Endothelial cell of coronary artery (primary cell): ENCODE measurements around the gene SLC41A1. TPM values are rescaled to one million over a fixed set of nuclear protein-coding genes. Genes with fewer than 3 reads are reported as not detected.

ENCODE experiments used
- total RNA-seq: library from RNA; depleted of rRNA; stranded (reverse); fragments of >200 nt; gene quantifications from 2 replicates; pipeline ENCODE4 v1.2.3, GENCODE V29; 2014

The SLC41A1 gene
- 7.1 and 15.3 TPM in 2 replicates for total RNA-seq

GRCh38 chr1:205812878-205813754 lies at the start of gene SLC41A1:
SLC41A1 (minus strand) TSS chr1:205813198; CDS start chr1:205810441, 2,757 bp downstream.

DNA sequence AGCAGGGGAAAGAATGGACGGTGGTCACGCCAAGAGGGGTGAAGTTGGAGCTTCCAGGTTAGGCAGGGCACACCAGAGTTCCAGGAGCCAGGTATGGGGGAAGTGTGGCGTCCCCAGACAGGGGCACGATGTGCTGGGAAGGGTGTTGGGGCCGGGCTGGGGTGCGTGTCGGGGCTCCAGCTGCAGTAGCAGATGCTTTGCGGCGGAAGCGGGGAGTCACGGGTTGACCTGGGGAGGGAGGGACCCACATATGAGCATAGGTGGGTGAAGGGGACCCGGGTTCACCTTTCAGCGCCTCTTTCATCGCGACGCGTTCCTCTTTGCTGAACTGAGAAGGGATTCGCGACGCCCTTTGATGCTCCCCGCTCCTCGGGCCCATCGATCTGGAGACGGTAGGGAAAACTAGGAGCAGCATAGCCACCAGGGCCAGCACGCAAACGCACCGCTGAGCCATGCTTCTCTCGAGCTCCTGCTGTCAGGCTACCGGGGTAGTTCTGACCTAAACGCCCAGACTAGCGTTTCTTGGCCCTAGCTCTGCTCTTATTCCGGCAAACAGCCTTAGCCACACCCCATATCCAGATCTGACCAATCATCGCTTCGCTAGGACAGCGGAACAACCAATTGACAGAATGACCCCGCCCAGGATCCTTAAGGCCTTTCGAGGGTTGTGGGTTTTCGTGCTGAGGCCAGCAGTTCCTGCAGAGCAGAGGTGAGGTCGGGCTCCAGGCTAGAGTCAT lies 36.8 kb upstream of the SLC41A1 start, which contains the start of gene PM20D1:
Gene PM20D1 (minus strand): TSS at position 514 of the 737 bp plus-strand sequence. CDS start 60 bp downstream, at position 454.

DNA sequence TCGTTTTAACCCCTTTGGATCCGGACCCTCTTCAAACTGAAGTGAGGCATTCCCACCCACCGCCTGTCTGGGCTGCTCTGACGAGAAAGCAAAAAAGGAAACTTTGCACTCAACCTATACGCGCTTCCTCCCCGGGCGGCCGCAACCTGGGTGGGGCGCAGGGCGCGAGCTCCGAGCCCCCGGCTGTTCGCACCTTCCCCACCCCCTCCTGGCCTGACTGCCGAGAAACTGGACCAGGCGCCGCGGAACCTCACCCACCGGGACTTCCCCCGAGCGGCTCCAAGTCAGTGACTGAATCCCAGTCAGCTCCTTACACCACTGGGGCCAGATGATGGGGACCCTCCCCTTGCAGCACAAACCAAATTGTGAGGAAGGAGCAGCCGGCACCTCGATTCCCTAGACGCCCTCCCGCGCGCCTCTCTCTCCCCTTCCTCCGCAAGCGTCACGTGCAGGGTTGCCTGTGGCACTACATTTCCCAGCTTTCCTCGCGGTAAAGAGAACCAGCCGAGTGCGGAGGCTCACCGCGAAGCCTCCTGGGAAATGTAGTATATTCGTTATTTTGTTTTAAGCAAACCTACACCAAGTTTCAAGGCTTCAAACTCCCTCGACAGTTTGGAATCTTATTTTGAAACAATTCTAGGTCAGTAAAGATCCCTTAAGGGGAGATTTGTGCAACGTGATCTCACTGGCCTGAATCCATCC lies 37.8 kb downstream of the SLC41A1 start, which contains the start of gene RAB29:
Gene RAB29 (minus strand): TSS at position 468 of the 702 bp plus-strand sequence. CDS start 526 bp downstream, outside the sequence.

GRCh38 chr1:205750138-205751035 lies 62.6 kb downstream of the SLC41A1 start, which contains the start of gene NUCKS1:
NUCKS1 (minus strand) TSS chr1:205750182; CDS start chr1:205749973, 209 bp downstream.

Other genes starting within 250 kb of the SLC41A1 start
- 20.5 and 24.7 TPM in 2 replicates for gene ELK4, start 181.2 kb downstream of the SLC41A1 start, total RNA-seq
- 6.7 and 8.5 TPM in 2 replicates for gene SLC45A3, start 132.7 kb downstream of the SLC41A1 start, total RNA-seq
- 86.6 and 119 TPM in 2 replicates for gene NUCKS1, start 63.0 kb downstream of the SLC41A1 start, total RNA-seq
- gene RAB29, start 37.7 kb downstream of the SLC41A1 start, total RNA-seq, result 17.6 and 19.7 TPM in 2 replicates
- gene PM20D1, start 36.9 kb upstream of the SLC41A1 start, total RNA-seq, result not detected in 2 replicates
- under 0.01 TPM in 2 replicates for gene SLC26A9, start 130.3 kb upstream of the SLC41A1 start, total RNA-seq
- 0.09 and 0.47 TPM in 2 replicates for gene RAB7B, start 190.2 kb upstream of the SLC41A1 start, total RNA-seq
- gene CTSE, start 210.7 kb upstream of the SLC41A1 start, total RNA-seq, result 0.27 TPM in 1 of 2 replicates, not detected in the other
- gene RHEX, start 240.0 kb upstream of the SLC41A1 start, total RNA-seq, result not detected in 2 replicates